Activated CD4-positive, alpha-beta T cell treated with anti-CD3 and anti-CD28 coated beads, Interleukin-2, amount 50 U/mL, for 24 hours (primary cell): Measurements from ENCODE around the gene HOXD3.

Source experiments
- DNase-seq, 2 donors: peaks; one replicate each; pipeline ENCODE4 v3.0.0-alpha.2; 2020; ENCODE audit warnings: low read depth in 1 of 2, low spot score in 1 of 2

Gene HOXD3

GRCh38 chr2:176132205-176133171, 24.6 kb upstream of the HOXD3 start:
- no peak for DNase-seq

DNA sequence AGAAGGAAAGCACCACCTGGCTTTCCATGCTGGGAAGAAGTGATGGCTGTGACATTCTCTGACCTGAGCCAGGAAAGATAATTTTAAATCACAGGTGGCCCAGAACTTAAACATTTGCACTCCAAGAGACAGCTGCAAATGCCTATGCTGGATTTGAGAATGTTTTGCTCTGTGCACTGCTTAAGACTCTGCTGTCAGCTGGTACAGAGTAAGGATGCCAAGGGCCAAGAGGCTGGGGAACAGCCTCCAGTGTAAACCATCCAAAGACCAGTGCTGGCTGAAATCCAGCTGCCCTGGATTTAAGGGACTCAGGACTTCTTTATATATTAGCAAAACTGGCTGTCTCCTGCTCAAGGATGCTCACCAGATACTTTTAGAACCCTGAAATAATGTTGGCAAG, 23.7 kb upstream of the HOXD3 start:
- no peak for DNase-seq

DNA sequence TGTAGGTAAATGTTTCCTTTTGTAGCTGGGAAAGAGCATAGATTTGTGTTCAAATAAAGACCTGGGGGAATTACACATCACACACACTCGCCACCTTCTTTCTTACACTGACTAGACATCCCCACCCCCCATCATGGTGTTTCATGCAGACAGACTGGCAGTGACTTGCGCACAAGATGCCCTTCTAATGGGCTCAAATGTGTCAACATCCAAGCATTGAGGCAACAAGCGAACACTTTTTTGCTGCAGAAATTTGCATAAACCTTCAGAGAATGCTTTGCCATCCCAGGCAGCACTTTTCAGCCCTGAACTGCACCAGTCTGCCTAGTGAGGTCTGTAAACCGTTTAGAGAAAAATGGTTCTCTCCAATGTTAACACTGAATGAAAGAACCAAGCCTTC, 23.1 kb upstream of the HOXD3 start:
- DNase-seq: no peak

DNA sequence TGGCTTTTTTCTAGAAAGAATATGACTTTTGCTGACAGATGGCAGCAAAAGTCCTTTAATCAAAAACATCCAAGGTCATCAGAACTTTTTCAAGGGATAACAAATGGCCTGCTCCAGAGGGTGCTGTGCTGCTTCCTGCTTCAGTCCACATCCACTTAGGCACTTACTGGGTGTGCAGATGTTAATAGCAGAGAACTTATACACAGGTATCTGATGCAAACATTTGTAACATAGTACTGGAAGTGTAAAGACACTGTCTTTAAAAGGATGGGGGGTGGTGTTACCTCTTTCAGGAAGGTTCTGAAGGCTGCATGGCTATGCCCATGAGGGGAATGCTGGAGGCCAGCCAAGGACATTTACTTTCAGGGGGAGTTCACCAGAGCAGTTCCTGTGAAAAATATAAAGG, 22.1 kb upstream of the HOXD3 start:
- DNase-seq: no peak

DNA sequence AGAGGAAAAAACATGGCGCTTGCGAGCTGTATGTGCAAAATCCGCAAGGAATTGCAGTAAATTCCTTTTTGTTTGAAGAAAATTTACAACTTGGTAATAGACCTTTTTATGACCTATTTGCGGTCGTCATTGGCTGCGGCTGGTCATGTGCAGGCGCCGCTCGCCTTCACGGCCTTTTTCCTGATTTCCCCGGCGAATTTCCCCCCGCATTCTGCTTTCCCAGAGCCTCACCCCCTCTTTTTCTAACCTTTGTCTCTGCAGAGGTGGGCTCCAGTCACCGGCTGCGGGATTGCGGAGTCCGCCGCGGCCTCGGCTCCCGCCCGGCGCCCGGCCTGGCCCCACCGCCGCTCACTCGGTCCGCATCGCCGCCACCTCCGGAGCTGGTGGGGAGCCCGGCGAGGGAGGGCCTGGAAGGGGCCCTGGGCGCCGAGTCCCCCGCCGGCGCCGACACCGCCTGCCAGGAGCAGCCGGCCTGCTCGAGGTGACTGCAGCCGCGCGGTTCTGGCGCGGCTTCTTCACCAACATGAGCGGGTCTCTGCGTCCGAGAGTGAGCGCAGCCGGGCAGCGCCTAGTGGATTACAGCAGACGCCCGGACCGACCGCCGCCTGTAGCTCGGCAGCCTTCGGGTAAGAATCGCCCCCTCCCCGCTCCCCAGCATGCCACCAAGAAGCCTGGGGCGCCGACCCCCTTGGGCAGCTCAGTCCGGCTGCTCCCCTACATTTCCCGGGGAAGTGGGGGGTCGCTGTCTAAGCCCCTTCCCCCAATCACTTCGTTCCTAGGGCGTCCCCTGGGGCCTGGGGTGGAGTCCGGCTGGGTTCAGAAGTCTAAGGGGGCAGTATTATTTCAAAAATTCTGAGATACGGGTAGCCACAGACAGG, 20.5 kb upstream of the HOXD3 start:
- DNase-seq: no peak

DNA sequence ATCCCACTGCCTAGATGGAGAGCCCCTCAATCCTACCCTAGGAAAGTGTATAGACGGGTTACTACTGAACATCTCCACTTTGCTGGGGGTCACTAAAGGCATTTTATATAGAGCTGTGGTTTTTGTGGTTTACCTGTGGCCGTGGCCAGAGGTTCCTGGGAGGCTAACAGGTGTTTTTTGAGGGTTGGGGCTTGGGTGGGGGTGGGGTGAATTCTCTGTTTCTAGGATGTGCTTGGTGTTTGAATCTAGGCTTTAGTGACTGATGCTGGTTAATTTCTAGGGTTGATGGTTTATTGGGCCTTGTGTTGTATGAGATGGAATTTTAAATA, 19.9 kb upstream of the HOXD3 start:
- no peak for DNase-seq

GRCh38 chr2:176137906-176138305, 19.2 kb upstream of the HOXD3 start:
- no peak for DNase-seq

- no peak for DNase-seq
Observed at GRCh38 chr2:176138526-176138922, 18.6 kb upstream of the HOXD3 start.

GRCh38 chr2:176138923-176139660, 18.0 kb upstream of the HOXD3 start:
- no peak for DNase-seq

DNA sequence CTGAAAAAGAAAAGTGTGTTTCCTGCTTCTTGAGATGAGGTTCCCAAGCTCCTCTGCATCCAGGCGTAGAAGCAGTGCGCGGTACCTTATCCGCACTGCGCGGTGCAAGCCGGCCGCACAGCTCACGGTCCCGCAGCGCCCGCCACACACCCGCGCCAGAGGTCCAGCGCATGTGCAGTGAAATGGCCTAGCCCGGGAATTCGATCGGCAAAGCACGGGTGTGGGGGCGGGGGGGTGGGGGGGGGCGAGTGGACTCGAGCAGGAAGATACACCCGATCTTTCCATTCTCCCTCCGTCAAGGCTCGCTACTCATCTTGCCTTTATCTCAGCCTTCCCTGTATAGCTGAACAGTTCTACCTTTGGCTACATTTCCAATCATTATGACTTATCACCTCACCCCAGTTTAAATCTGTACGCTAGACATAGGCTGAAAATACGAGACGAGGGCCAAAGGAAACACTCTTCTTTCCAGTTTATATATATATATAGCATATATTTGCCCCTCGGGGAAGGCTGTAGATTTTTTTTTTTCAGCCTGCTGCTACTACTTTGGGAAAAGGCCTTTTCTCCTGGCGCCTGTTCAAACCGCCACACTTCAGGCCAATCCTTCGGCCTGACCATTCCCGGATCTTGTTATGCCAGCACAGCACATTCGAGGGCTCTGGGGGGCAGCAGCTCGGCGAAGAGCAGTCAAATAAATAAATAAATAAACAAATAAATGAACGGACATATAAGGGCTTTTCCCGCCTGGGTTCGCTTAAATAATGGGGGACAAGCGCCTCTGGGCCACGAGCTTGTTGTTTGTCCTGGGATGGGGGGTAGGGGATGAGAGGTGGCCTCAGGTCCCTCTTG, 17.2 kb upstream of the HOXD3 start:
- no peak for DNase-seq

- DNase-seq: peak in 1 of 2 donors; percentile 55
Observed at GRCh38 chr2:176140513-176141317, 16.4 kb upstream of the HOXD3 start.

DNA sequence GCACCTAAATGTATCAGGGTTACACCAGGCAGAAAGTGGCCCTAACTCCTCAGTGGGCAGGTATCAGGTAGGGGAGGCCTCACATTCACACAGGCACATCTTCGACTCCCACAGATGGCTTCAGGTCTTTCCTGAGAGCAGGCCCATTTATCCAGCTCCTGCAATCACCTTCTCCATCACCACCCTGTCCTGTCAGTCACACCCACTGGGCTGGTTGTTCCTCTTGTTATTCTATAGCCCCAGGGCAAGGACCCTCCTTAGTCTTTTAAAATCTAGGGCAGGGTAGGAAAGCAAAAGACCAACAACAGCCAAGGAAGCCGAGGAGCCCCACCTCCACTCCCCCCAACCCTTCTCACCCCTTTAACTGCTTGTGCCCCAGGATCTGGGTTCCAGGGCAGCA, 14.8 kb upstream of the HOXD3 start:
- no peak for DNase-seq

DNA sequence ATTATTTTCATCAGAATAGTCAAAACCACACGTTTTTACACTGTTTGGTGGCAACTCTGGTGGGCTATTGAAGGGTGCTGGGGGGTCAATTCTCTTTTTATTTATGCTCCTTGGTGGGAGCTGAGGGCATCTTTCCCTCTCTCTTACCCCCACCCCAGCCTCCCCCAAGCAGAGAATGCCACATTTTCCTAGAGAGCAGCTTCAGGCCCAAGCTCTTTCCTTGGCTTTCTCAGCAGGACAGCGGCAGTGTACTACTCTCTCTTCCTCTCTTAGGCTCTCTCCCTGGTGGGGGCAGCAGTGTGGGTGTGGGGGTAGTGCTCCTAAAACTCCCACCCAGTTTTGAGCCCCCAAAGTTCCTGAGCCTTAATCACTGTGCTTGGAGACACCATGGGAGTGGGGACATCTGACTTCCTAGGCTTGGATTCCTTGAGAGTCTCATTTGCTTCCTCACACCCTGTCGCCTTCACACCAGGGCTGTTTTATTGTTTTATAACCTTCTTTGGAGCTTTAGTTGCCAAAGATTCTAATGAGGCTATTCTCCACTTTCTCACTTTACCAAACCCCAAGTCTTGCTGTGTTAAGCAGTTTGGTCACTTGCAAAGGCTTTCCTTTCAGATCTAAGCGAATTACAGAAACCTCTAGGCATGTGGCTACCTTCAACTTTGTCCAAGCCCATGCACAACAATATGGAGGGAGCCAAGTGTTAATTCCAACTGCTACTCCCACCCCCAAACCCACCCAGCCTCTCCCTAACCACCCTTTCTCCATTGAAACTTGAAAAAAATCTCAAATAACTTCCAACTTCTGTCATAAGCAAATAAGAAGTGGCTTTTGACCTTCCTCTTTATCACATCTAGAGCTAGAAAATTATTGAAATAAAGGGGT, 11.8 kb upstream of the HOXD3 start:
- DNase-seq: no peak

DNA sequence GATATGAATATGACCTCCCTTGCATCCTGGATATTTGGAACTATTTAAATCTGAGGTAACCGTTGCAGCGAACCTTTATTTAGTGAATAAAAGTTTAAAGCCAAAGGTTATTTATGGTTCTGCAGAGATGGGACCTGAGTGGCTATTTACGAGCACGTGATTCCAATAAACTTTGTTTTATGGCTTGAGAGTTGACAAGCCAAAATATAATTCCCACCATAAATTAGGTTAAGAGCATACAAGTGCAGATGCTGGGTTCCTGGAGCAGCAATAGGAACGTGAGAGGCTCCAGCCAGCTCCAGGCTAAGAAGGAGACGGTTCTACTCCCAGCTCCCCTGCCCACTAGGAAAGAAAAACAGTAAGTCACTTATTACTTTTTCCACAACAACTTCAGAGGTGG, 11.0 kb upstream of the HOXD3 start:
- no peak for DNase-seq

DNA sequence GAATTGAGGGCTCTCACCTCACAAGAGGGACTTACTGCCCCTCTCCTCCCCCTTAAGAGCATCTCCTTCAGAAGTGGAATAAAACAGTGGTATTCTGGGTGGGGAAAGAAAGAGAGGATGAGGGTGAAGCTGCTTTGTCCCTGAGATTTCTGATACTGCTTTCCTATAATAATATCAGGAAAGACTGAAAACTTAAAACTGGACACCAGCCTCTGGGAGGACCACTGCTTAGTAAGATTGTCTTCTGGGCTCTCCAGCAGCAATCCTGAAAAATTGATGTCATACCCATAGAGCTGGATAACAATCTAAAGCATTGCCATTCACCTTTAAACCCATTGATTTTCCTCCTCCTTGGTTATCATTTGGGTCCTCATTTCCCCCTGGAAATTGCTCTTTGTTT, 10.5 kb upstream of the HOXD3 start:
- DNase-seq: no peak

- DNase-seq: no peak
Observed at GRCh38 chr2:176147210-176147799, 9.8 kb upstream of the HOXD3 start.

DNA sequence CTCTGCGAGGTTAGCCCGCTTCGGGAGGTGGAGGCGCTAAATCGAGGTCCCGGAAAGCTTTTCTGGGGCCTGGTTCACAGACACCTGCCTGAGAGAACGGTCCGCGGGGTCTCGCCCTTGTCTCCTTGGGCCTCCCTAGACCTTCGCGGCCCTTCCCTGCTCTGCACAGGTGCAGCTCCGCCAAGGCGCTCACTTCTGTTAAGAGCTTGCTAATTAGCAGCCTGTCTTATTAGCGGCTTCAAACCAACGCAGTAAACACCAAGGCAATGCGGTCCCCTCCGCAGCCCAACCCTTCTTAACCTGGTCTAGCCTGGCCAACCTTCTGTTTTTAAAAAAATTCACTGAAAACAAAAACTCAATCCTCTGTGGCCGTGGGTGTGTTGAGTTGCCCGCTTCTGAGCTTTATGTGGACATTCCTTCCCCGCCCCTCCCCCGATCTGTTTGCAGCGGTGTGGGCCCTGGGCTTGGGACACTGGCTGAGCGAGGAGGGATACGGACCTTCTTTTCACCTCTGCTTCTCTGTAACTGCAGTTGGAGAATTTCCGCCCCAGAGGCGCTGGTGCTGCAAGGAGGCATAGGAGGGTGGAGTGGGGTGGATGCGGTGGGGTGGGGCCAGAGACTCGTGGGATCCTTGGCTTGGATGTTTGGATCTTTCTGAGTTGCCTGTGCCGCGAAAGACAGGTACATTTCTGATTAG, 9.2 kb upstream of the HOXD3 start:
- no peak for DNase-seq
